Smooth muscle cell of bladder (primary cell): ENCODE results near the gene LYPD4. TPM values are rescaled to one million over a fixed set of nuclear protein-coding genes. Genes with fewer than 3 reads are reported as not detected.

Experiments used
- total RNA-seq: library from RNA; depleted of rRNA; stranded (reverse); fragments of >200 nt; gene quantifications from 2 replicates; pipeline ENCODE4 v1.2.3, GENCODE V29; 2014

Gene LYPD4
- not detected in 2 replicates for total RNA-seq

GRCh38 chr19:41844601-41845000 lies at the start of gene LYPD4:
Gene LYPD4 (minus strand): TSS chr19:41844683. CDS start chr19:41839285, 5,398 bp downstream.

DNA sequence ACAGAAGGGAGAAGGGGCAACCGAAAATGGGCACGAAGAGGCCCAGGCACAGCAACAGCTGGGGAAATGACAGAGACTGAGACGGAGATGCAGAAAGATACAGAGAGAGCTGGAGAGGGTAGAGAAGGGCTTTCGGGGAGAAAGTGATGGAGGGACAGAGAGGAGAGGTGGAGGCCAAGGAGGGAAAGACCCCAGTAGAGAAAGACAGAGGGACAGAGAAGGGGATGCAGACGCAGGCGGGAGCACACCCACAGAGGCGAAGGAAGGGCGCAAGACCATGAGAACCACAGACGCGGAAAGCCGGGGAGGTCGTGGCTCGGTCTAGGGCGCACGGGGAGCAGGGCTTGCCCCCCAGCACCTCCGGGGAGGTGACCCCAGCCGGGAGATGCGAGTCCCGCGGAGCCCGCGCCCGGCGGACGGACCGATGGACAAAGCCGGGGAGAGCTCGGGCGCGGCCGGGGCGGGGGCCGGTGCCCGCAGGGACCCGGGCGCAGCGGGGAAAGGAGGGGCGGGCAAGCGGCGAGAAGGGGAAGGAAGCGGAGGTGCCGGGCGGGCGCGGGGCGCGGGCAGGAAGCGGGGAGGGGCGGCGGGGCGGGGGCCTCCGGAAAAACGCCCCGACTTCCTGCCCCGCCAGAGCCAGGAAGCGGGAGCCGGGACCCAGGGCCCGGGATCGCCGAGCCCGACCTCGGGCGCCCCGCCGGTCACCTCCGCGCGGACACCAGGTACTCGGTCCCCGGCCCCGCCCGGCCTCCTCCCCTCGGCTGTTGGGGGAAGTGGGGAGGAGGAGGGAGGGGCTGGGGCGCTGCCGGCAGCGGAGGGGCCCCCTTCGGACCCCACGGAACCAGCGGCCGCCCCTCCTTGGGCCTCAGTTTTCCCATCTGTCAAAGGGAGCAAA lies 38.3 kb upstream of the LYPD4 start, which contains the start of gene ARHGEF1:
Gene ARHGEF1, plus strand, starts transcription at position 617 of the 895 bp plus-strand sequence. CDS start 4,899 bp downstream, outside the sequence.

GRCh38 chr19:41876847-41877832 lies 32.7 kb upstream of the LYPD4 start, which contains the start of gene CD79A:
Gene CD79A (plus strand): TSS chr19:41877279. CDS start chr19:41877305, 26 bp downstream.

GRCh38 chr19:41859618-41860418 lies 15.3 kb upstream of the LYPD4 start, which contains the start of gene RPS19:
Gene RPS19 (plus strand): TSS chr19:41860255. CDS start chr19:41860775, 520 bp downstream.

GRCh38 chr19:41845001-41845050 lies 343 bp upstream of the LYPD4 start, which contains the start of gene DMRTC2:
Gene DMRTC2 (plus strand): TSS chr19:41845042. CDS start chr19:41847429, 2,387 bp downstream.

GRCh38 chr19:41796362-41796761 lies 48.1 kb downstream of the LYPD4 start, which contains the start of gene CEACAM3:
Gene CEACAM3 (plus strand): TSS chr19:41796587. CDS start chr19:41796678, 91 bp downstream.

Other genes with a start within 250 kb of the LYPD4 start
- not detected in 2 replicates for gene CEACAM4, start 217.6 kb downstream of the LYPD4 start, total RNA-seq
- gene CEACAM7, start 156.4 kb downstream of the LYPD4 start, total RNA-seq: not detected in 2 replicates
- gene CEACAM5, start 136.1 kb downstream of the LYPD4 start, total RNA-seq: not detected in 2 replicates
- gene CEACAM6, start 89.2 kb downstream of the LYPD4 start, total RNA-seq: not detected in 2 replicates
- not detected in 2 replicates for gene CEACAM3, start 48.1 kb downstream of the LYPD4 start, total RNA-seq
- gene DMRTC2, start 359 bp upstream of the LYPD4 start, total RNA-seq: not detected in 2 replicates
- 1,503 and 2,258 TPM in 2 replicates for gene RPS19, start 15.6 kb upstream of the LYPD4 start, total RNA-seq
- gene CD79A, start 32.6 kb upstream of the LYPD4 start, total RNA-seq: not detected in 2 replicates
- gene ARHGEF1, start 38.5 kb upstream of the LYPD4 start, total RNA-seq: 23.9 and 26.2 TPM in 2 replicates
- gene ERFL, start 83.8 kb upstream of the LYPD4 start, total RNA-seq: under 0.01 and 0.09 TPM in 2 replicates
- gene RABAC1, start 114.6 kb upstream of the LYPD4 start, total RNA-seq: 312 and 378 TPM in 2 replicates
- under 0.01 and 0.09 TPM in 2 replicates for gene ATP1A3, start 149.5 kb upstream of the LYPD4 start, total RNA-seq
- not detected in 2 replicates for gene GRIK5, start 225.5 kb upstream of the LYPD4 start, total RNA-seq
- gene ZNF574, start 231.5 kb upstream of the LYPD4 start, total RNA-seq: 5.4 and 7.1 TPM in 2 replicates